H54 (cell line): ENCODE data around the gene SMC1B.

Source experiments
- DNase-seq: peaks from one replicate; pipeline ENCODE4 v3.0.0; 2011; ENCODE audit warnings: low spot score, mixed read lengths; ENCODE audit not compliant: insufficient read length
- FAIRE-seq: peaks from 3 replicates; lab custom pipeline; 2011; peaks lifted over from hg19 to GRCh38; lab: Jason Lieb, UNC
- POLR2A ChIP-seq: IDR thresholded peaks from 2 replicates; pipeline ENCODE4 v1.6.1; 2011; ENCODE audit warnings: low read depth, mild to moderate bottlenecking, low read length

The SMC1B gene

DNA sequence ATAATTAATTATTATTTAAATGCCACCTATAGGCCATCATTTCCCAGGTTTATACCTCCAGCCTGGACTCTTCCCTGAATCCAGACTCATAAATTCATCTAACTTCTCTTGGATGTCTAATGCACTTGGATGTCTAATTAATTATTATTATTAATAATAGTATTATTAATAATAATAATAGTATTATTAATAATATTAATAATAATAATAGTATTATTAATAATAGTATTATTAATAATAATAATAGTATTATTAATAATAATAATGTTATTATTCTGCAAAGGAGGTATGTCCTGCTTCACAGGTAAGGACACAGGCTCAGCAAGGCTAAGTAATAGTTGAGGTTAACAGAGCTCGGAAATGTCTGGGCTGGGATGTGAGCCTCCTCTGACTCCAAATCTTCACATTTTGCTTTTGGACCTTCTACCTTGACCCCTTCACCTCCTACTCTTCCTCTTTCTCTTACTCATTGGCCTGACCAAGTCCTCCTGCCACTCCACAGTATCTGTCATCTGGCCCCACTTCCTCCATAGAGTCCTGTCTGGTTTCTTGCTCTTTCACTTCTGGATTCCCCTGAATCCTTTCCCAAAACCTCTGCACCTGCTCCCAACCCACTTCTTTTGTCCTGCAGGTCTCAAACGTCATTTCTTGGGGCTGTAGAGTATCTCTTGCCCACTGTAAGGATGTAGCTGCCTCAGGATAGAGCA lies 8.1 kb upstream of the SMC1B start:
- TF ChIP-seq POLR2A: no peak
- FAIRE-seq (no peak), DNase-seq (no peak)

DNA sequence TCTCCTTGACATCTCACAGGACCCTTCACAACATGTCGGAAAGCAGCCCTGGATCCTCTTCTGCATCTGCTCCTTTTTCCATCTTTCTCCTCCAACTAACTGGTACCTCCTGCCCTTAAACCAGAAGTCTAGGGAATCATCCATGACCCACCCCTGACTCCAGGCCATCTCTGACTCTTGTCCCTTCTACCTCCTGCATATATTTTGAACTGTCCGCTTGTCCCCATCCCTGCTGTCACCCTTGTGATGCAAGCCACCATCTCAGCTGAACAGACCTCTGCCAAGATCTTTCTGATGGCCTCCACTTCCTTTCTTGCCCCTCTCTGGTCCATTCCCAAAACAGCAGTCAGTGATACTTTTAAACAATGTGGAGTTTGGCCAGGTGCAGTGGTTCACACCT lies 7.1 kb upstream of the SMC1B start:
- DNase-seq (no peak), FAIRE-seq (no peak)
- no peak for TF ChIP-seq POLR2A

DNA sequence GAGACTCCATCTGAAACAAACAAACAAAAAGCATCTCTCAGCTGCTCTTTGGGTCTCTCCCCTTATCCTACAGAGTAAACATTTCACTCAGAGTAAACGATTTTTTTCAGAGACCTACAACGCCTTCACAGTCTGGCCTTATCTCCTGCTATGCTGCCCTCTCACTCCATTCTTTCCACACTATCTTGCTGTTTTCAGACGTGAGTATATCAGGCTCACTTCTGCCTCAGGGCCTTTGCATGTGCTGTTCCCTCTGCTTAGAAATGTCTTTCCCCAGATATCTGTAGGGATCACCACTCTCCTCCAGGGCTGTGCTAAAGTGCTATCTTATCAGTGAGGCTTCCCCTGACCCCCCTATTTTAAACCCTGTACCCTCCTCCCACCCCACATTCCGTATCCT lies 6.6 kb upstream of the SMC1B start:
- DNase-seq (no peak), FAIRE-seq (no peak)
- TF ChIP-seq POLR2A: no peak

DNA sequence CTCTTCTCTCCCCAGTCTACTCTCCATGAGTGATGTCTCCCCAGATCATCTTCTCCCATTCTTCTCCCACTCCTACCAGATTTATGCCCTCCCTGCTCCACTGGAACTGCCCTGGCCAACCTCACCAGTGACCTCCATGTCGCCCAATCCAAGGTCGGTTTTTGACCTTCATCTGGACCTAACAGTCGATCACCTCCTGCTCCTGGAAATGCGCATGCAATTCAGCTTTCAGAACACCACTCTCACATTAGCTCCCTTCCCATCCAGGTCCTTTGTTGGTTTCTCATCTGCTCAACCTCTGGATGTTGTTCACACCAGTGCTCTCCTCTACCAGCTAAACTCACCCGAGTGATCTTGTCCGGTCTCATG lies 5.4 kb upstream of the SMC1B start:
- no peak for TF ChIP-seq POLR2A
- no peak for DNase-seq
- FAIRE-seq: no peak

DNA sequence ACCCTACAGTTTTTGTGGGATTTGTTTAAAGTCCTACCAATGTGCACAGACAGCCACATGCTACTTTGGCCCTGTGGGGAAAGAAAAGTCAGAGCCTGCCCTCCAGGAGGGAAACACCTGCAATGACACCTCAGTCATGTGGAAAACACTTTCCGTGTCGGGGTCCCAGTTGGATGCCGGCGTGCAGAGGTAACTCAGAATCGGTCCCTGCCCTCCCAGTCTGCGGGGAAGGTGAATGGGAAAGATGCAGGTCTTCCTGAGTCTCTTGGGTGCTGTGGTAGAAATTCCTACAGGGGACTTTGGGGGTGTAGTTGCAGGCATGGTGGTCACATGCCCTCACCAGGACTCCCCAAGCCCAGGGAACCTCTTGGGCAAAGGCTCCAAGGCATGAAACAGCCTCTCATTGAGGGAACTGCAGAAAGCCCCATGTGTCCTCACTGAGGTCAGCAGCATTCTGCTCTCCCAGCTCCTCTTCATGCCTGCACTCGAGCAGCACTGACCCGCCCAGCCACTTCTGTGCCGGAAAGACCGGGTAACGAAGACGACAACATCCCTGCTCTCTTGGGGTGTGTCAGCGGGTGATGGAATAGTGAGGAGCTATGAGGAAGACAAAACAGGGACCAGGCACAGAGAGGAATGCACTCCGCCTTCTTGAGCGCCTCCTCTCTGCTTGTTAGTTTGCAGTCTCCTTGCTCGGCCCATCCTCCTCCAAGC lies 4.8 kb upstream of the SMC1B start:
- DNase-seq: no peak
- no peak for FAIRE-seq
- TF ChIP-seq POLR2A: no peak

DNA sequence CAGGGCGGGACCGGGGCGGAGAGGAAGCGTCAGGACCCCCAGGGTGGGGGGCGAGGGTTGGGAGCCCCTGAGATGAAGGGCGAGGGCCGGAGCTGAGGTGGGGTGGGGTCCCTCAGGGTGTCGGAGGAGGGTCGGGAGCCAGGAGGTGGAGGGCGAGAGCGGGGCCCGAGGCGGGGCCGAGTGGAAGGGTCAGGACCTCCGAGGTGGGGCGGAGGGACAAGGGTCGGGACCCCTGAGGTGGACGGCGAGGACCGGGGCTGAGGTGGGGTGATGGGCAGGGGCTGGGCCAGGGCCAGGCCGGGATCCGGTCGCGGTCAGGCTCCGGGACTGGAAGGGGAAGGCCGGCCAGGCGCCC lies 409 bp downstream of the SMC1B start:
- no peak for FAIRE-seq
- TF ChIP-seq POLR2A: no peak
- DNase-seq: no peak

DNA sequence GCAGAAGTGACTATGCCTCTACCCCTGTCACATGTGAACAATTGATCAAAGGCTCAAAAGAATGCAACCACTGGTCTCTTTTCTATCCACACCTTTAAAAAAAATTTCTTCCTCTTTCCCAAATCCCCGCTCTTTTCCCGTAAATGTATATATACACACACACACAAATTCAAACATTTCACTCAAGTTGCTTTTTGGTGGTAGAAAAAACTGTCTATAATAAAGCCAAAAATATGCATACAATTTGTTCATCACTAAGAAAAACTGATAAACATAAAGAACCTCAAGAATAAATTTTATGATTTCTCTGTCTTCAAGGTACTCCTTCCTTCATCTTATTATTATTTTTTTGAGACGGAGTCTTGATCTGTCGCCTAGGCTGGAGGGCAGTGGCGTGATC lies 5.6 kb downstream of the SMC1B start:
- no peak for DNase-seq
- TF ChIP-seq POLR2A: no peak
- no peak for FAIRE-seq

DNA sequence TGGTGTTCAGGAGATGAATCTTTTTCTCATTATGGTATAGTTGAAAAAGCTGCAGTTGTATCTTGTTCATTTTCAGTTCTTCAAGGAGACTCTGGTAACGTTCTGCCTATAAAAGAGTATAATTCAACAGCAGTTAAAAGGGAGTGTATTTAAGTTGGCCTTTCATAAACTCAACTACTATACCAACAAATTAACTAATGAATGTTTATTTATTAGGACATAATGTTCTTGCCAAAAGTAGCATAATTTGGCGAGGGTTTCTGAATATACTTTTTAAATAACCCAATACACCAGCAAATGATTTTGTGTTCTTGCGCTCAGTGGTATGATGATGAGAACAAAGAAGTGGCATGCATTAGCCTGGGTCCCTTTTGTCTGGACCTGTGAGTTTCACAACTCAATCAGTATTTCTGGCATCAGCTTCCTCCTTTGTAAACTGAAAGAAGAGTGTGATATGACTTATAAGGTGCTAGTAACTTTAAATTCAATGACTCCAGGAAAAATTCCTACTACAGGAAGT lies 10.9 kb downstream of the SMC1B start:
- FAIRE-seq: no peak
- no peak for DNase-seq
- no peak for TF ChIP-seq POLR2A

DNA sequence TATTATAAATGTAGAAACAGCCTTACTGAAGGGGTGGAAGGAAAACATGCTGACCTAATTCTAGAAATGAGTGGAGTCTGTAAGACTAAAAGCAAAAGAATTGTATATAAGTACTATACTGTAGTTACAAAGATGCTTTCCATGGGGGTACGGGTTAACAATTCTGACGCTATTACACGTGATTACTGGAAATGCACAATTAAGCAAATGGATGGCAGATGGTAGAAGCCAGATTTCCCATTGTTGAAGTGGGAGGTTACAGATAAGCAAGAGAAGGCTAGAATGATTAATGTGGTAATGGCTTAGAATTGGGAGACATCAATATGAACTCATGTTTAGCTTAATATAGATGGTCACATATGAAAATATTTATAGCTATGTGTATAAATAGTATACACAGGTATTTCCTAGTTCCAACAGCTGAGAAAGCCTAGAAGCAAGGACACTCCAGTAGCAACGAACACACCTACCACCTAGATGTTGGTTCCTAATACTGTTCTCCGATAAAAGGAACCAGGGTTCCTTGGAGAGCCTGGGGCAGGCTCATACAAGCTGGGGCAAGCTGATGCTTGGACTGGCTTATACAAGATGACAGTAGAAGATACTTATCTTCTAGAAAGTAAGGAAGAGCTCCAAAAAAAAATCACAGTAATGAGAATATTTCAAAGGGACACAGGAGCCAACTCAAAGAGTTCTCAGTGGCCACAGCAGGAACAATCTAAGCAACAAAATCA lies 13.5 kb downstream of the SMC1B start:
- no peak for TF ChIP-seq POLR2A
- FAIRE-seq: no peak
- no peak for DNase-seq

DNA sequence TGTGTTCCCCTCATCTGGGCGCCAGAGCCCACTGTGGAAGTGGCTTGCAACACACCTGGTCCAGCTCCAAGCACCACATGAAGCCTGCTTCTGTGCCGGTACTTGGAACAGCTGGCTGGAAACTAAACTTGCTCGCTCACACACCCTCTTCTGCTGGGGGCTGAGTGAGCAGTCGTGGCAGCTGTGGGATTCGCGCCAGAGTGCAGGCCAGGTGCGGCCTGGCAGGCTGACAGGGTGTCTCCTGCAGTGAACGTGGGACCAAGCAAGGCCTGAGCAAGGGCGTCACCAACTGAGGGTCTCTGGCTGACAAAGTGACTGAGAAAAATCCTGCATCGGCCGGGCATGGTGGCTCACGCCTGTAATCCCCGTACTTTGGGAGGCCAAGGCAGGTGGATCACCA lies 15.2 kb downstream of the SMC1B start:
- DNase-seq: no peak
- no peak for TF ChIP-seq POLR2A
- no peak for FAIRE-seq

DNA sequence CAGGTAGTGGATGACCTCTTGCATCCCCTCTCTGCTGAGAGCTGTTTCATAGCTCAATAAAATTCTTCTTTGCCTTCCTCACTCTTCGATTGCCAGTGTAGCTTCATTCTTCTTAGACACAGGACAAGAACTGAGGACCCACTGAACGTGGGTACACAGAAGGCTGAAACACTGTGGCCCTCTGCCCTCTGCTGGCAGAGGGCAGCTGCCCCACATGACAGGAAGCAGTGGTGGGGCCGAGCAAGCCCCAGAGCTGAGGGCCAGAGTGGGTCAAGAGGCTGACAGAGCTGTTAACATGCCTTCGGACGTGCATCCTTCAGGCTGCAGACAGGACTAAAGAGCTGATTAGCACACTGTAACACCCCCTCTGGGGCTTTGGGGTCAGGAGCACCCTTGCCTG lies 15.6 kb downstream of the SMC1B start:
- DNase-seq (no peak), FAIRE-seq (no peak)
- no peak for TF ChIP-seq POLR2A

DNA sequence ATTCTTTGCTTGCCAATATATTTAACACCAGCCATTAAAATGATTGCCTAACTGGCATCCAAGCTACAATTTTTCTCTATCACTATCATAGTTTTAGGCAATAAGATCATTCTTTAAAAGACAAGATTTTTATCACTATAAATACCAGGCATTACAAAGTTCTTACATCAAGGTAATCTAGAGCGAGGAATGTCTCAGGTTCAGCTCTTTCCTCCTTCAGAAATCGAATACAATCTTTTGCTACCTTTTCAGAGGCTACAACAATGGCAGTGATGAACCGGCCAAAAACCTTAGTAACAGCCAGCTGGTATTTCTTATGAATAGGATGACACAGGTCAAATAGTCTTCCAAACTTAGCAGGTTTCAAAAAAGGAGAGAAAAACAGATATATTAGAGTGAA lies 23.9 kb downstream of the SMC1B start:
- FAIRE-seq: no peak

DNA sequence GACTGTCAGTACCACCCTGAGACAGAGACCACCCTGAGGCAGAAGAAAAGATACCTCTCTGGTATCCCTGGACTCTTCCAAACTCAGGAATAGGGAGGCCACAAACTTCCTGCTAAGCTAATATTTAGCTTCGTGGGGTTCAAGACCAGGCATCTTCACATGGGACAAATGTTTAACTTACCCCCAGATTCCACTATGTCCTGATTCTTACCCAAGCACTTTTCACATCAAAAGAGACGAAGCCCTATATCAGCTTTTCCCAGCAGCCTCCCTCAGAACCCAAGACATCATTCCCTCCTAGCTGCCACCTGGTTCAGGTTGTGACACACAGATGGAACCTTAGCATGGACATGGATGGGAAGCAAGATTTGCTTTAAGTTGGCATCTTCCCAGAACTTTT lies 32.1 kb downstream of the SMC1B start:
- FAIRE-seq: no peak
- DNase-seq: no peak
- TF ChIP-seq POLR2A: no peak

More for the DNA sequence above, 23.9 kb downstream of the SMC1B start:
- no peak for TF ChIP-seq POLR2A
- DNase-seq: no peak

DNA sequence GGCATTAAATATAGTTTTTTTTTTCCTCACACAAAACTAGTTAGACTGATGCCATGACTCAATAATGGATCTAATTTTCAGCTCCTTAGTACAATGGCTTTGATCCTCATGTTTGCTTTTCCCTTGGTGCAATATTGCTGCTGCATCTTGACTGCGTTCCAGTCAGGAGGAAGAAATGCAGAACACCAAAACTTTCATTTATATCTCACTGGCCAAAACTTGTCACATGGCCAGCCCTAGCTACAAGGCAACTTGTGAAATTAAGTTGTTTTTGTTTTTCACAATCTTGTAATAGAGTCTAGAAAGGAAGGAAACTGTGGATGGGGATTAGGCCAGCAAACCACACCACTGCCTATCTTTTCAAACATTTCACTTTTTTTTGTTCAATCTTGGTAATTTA lies 36.7 kb downstream of the SMC1B start:
- TF ChIP-seq POLR2A: no peak
- no peak for FAIRE-seq
- no peak for DNase-seq
